HFF-Myc (cell line): ENCODE results near the gene DPP4.
A peak's percentile ranks its signal among the peaks of the same experiment; 100 is the strongest.

ENCODE experiments used
- DNase-seq: peaks from one replicate; pipeline ENCODE4 v3.0.0-alpha.2; 2011; ENCODE audit warnings: low read depth; ENCODE audit errors: extremely low read depth
- H3K4me3 ChIP-seq: replicated peaks from 2 replicates; pipeline ENCODE4 v1.5.1; 2011; ENCODE audit warnings: low read depth, mild to moderate bottlenecking, control low read depth, low read length
- CTCF ChIP-seq: IDR thresholded peaks from 2 replicates; pipeline ENCODE4 v1.5.1; 2012; ENCODE audit warnings: mild to moderate bottlenecking, low read depth, low read length, control low read depth; ENCODE audit errors: missing control alignments

The DPP4 gene

GRCh38 chr2:162074928-162075688 lies 1.1 kb upstream of the DPP4 start:
- DNase-seq = no peak
- H3K4me3 ChIP-seq = no peak overlapping the region
- no peak for TF ChIP-seq CTCF

GRCh38 chr2:162074632-162074895 lies 549 bp upstream of the DPP4 start:
- no peak for TF ChIP-seq CTCF
- H3K4me3 ChIP-seq = no peak overlapping the region; the same call in 1 of the 2 replicates
- DNase-seq = no peak

- no peak for DNase-seq
- peak overlapping the region; percentile 57 for H3K4me3 ChIP-seq
- no peak for TF ChIP-seq CTCF
These were observed 783 bp downstream of the DPP4 start for GRCh38 chr2:162072976-162073887.

GRCh38 chr2:162072181-162072702 lies 1.8 kb downstream of the DPP4 start:
- TF ChIP-seq CTCF = no peak
- no peak overlapping the region for H3K4me3 ChIP-seq
- no peak for DNase-seq

- no peak for TF ChIP-seq CTCF
- no peak overlapping the region for H3K4me3 ChIP-seq
- DNase-seq = no peak
These were observed 3.0 kb downstream of the DPP4 start for GRCh38 chr2:162071001-162071400.

- H3K4me3 ChIP-seq = no peak overlapping the region
- no peak for DNase-seq
- TF ChIP-seq CTCF = no peak
These were observed 3.6 kb downstream of the DPP4 start for GRCh38 chr2:162070228-162070936.
